Daoy (cell line): ENCODE measurements around the gene ADNP. TPM values are rescaled to one million over a fixed set of nuclear protein-coding genes. Genes with fewer than 3 reads are reported as not detected.

Experiments used
- DNase-seq: peaks from one replicate; pipeline ENCODE4 v3.0.0-alpha.2; 2015; ENCODE audit warnings: low read depth
- total RNA-seq: library from RNA; depleted of rRNA; stranded (reverse); fragments of >200 nt; shearing (Covaris generic); gene quantifications from 2 replicates; pipeline ENCODE4 v1.2.3, GENCODE V29; 2014

The ADNP gene
- total RNA-seq, 1 experiment from 2014 or later = 14.7 TPM

- DNase-seq = no peak
These were observed 57.0 kb downstream of the ADNP start for GRCh38 chr20:50874111-50874757.

DNA sequence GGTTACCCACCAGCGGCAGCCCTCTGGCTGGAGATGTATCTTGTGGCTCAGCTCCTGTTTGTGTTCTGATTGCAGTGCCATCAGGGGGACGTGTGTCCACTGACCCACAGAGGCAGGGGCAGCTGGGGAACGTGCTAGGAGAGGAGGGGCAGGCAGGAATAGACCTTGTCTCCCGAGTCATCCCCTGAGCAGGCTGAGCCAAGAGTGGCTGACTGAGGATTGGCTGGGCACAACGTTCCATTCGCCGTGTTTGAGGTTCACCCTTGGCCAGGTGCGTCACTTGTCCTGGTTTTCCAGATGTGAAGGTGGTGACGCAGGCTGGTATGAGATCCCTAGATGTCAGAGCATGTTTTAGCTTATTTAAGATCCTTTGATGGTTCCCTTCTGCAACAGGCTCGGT lies 57.7 kb downstream of the ADNP start:
- no peak for DNase-seq

- no peak for DNase-seq
These were observed 58.4 kb downstream of the ADNP start for GRCh38 chr20:50872560-50873425.

GRCh38 chr20:50870561-50871161 lies 60.6 kb downstream of the ADNP start:
- DNase-seq = no peak

GRCh38 chr20:50868509-50869495 lies 62.4 kb downstream of the ADNP start:
- no peak for DNase-seq

DNA sequence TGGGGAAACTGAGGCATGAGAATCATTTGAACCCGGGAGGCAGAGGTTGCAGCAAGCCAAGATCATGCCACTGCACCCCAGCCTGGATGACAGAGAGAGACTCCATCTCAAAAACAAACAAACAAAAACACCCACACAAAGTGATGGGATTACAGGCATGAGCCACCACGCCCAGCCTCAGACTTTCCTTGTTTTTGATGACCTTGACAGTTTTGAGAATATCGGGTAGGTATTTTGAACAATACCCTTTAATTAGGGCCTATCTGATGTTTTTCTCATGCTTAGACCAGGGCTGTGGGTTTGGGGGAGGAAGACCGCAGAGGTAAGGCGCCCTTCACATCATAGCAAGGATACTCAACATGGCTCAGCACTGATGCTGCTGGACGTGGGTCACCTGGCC lies 63.4 kb downstream of the ADNP start:
- no peak for DNase-seq

- no peak for DNase-seq
These were observed 64.4 kb downstream of the ADNP start for GRCh38 chr20:50866831-50867230.

DNA sequence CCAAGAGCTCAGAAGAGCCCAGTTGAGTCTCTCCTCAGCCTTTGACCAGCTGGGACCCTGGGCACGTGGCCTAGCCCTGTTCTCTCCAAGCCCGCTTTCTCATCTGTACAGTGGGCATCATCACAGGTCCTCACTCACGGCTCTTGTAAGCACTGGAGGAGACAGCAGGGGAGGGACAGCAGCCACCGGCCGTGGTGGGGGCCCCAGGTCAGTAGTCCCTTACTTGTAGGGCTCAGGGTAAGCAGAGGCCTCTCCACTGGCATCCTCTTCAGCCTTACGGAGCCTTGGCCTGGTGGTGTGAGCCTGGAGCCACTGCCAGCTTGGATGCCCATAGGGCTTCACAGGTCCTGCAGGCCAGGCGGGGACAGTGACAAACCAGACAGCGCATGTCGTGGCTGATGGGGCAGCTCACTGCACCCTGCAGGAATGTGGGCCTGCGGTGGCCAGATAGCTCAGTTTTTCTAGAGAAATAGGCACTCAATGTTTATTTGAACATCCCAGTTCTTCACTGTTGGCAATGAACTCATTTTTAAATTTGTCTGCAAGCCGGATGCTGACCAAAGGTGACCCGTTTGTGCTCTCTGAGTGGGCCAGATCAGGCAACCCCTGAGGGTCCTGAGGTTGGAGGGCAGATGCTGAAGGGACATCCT lies 65.1 kb downstream of the ADNP start:
- DNase-seq = no peak

- DNase-seq = no peak
These were observed 65.6 kb downstream of the ADNP start for GRCh38 chr20:50865591-50865990.

- DNase-seq = no peak
These were observed 66.1 kb downstream of the ADNP start for GRCh38 chr20:50865114-50865513.

GRCh38 chr20:50862546-50862945 lies 68.7 kb downstream of the ADNP start:
- DNase-seq = no peak

DNA sequence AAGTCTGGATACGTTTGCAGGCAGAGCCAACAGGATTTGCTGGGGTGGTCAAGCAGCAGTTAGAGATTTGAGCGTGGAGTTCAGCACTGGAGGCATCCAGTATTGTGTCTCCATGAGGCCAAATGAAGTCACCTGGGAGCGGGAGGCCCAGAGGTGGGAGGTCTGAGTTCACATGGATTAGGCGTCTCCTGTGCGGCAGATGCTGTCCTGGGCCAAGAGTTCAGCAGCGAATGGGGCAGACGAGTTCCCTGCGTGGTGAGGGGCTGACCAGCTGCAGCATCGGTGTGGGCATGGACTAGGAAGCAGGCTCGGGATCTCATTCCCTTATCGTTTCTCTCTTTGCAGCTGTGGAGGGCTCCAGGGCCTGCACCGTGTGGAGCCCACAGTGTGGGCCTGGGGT lies 70.2 kb downstream of the ADNP start:
- DNase-seq = no peak

DNA sequence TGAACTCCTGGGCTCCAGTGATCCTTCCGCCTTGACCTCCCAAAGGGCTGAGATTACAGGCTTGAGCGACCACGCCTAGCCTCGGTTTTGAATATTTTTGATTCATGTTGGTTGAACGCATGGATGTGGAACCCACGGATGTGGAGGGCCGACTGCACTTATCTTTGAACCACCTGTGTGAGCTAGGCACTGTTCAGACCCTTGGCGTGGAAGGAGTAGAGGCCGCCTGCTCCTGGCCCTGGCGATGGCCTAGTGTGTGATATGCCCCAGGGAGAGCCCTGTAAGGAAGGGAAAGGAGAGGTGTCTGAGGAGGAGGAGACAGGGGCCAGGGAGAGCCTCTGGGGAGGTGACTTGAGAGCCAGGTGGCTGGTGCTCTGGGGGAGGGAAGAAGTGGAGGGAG lies 72.1 kb downstream of the ADNP start:
- DNase-seq = no peak

- no peak for DNase-seq
These were observed 72.7 kb downstream of the ADNP start for GRCh38 chr20:50858525-50858924.

DNA sequence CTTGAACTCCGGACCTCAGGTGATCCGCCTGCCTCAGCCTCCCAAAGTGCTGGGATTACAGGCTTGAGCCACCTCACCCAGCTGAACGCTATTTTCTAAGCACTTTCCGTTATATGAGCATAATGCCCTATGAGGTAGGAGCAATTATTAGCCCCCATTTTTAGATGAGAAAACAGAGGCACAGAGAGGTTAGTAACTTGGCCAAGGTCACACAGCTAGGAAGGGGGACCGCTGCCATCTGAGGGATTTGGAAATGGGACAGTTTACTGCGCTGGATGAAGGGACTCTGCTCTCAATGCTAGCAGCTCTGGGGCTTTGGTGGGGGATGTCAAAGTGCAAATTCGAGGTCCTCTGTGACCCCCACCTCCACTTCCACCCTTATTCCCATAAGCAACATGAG lies 73.9 kb downstream of the ADNP start:
- DNase-seq = no peak

GRCh38 chr20:50856475-50857041 lies 74.7 kb downstream of the ADNP start:
- no peak for DNase-seq

GRCh38 chr20:50855498-50856474 lies 75.5 kb downstream of the ADNP start:
- peak; percentile 28 for DNase-seq

GRCh38 chr20:50854506-50855249 lies 76.6 kb downstream of the ADNP start:
- DNase-seq = no peak

DNA sequence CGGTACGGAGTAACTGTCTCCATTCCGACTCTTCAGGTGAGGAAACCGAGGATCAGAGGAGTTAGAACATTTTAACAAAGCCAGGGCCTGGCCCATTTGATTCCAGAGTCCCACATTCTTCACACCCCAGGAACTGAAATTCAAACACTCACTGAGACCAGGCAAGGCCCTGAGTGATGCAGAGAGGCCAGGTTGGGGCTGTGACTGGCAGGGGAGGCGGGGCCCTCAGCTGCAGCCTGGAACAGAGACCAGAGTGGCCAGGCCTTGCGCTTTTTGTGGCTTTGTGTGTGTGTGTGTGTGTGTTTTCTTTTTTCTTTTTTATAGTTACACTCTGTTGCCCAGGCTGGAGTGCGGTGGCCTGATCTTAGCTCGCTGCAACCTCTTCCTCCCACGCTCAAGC lies 79.2 kb downstream of the ADNP start:
- no peak for DNase-seq
